ENCODE results near the gene COA6. TPM values are rescaled to one million over a fixed set of nuclear protein-coding genes. Genes with fewer than 3 reads are reported as not detected.
"Not testable (repeated sequence)": the region's sequence is repeated elsewhere in the genome, so short reads cannot be mapped to it uniquely, and the experiment has no call there.

The COA6 gene
- total RNA-seq, 3 donors from 2014 or later (not counting 1 experiment from before 2014, with no cell fraction given): 8.9 to 11.8 (median 11.6) TPM

DNA sequence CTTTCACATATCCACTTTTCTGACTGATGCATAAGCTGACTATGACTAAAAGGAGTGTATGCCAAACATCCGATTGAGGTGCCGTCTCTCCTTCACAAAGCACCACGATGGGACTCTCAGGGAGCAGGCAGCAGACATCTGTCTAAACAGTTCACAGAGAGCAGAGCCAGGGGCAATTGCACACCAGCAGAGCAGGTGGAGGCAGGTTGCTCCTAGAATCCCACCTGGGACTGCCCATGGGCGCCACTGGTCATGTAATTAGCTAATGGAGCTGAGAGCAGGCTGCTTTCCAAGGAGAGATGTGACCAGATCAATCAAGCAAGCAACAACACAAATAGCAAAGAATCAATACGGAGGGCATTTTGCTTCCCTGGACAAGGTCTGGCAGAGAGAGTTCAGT is 30.5 kb upstream of the COA6 start:
- 91% methylated on average over 5 of the region's 5 CpGs for WGBS (ENCODE audit: insufficient coverage)
- Histone ChIP-seq H3K9me3 (ENCODE audit: control insufficient read depth, insufficient read depth, low read length) (no peaks in the 10 kb centered on the region), H3K36me3 (ENCODE audit: control insufficient read depth, insufficient read depth, low read length) (no peaks in the 10 kb centered on the region), H3K4me1 (ENCODE audit: control insufficient read depth, insufficient read depth, low read length) (no peaks in the 10 kb centered on the region), H3K27ac (ENCODE audit: low read length) (no peak overlapping the region), H3K4me3 (ENCODE audit: low read length) (no peak overlapping the region), H3K27me3 (ENCODE audit: control insufficient read depth, insufficient read depth, low read length) (no peaks in the 10 kb centered on the region)
- ATAC-seq: no peak
- Mint-ChIP-seq H3K27me3 (ENCODE audit: low read depth in 2 of 2) (peaks cover 9 to 46% of the 10 kb centered on the region in 2 donors), H3K4me1 (no peaks in the 10 kb centered on the region), H3K36me3 (no peaks in the 10 kb centered on the region), H3K27ac (no peak overlapping the region), H3K9me3 (no peaks in the 10 kb centered on the region), H3K4me3 (no peak overlapping the region)
- intact Hi-C loops (cut with micrococcal nuclease): no loop called here
- DNase-seq: no peak
- TF ChIP-seq, protein P1, sequence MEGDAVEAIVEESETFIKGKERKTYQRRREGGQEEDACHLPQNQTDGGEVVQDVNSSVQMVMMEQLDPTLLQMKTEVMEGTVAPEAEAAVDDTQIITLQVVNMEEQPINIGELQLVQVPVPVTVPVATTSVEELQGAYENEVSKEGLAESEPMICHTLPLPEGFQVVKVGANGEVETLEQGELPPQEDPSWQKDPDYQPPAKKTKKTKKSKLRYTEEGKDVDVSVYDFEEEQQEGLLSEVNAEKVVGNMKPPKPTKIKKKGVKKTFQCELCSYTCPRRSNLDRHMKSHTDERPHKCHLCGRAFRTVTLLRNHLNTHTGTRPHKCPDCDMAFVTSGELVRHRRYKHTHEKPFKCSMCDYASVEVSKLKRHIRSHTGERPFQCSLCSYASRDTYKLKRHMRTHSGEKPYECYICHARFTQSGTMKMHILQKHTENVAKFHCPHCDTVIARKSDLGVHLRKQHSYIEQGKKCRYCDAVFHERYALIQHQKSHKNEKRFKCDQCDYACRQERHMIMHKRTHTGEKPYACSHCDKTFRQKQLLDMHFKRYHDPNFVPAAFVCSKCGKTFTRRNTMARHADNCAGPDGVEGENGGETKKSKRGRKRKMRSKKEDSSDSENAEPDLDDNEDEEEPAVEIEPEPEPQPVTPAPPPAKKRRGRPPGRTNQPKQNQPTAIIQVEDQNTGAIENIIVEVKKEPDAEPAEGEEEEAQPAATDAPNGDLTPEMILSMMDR (IDR thresholded peaks at IDR 0.05): no peak

DNA sequence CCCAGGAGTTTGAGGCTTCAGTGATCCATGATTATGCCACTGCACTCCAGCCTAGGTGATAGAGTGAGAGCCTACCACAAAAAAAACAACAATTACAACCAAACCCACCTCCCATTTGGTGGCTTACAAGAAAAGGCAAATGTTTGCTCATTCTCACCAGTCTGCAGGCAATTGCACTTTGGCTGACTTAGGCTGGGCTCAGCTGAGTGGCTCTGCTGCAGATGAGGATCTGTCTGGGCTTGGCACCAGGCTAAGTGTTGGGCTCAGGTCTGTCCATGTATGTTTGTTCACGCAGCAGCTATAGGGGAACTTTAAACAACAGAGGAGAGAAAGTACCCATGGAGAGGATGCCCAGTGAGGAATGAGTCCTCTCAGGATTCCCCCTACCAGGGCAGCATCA is 28.0 kb upstream of the COA6 start:
- WGBS (ENCODE audit: insufficient coverage): 90% methylated on average over 1 of the region's 1 CpG
- Histone ChIP-seq H3K36me3 (ENCODE audit: control insufficient read depth, insufficient read depth, low read length) (no peaks in the 10 kb centered on the region), H3K4me1 (ENCODE audit: control insufficient read depth, insufficient read depth, low read length) (no peaks in the 10 kb centered on the region), H3K4me3 (ENCODE audit: low read length) (no peak overlapping the region), H3K27ac (ENCODE audit: low read length) (no peak overlapping the region), H3K27me3 (ENCODE audit: control insufficient read depth, insufficient read depth, low read length) (peaks cover 5% of the 10 kb centered on the region), H3K9me3 (ENCODE audit: control insufficient read depth, insufficient read depth, low read length) (no peaks in the 10 kb centered on the region)
- intact Hi-C loops (cut with micrococcal nuclease): no loop called here
- TF ChIP-seq, protein P1 (IDR thresholded peaks at IDR 0.05): no peak
- Mint-ChIP-seq H3K4me1 (no peaks in the 10 kb centered on the region), H3K36me3 (no peaks in the 10 kb centered on the region), H3K9me3 (no peaks in the 10 kb centered on the region), H3K27ac (no peak overlapping the region), H3K4me3 (no peak overlapping the region), H3K27me3 (ENCODE audit: low read depth in 2 of 2) (peaks cover 14 to 38% of the 10 kb centered on the region in 2 donors)
- no peak for ATAC-seq
- DNase-seq: no peak

DNA sequence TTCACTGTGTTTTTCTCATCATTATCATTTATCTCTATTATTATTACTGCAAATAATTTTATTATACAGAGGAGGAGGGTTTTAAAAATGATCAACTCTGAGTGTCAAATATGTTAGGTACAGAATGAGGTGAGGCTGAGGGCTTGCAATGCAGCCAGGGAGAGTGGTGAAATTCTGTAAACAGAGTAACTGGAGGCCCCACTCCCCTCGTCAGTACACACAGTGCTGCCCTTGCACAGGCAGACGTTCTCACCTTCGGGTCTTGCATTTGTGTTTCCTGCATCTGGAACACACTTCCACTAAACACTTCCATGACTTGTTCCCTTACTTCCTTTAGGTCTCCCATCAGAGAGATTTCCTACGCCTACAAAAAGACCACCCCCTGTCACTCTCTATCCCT is 24.3 kb upstream of the COA6 start:
- intact Hi-C loops (cut with micrococcal nuclease): no loop called here
- H3K4me1 ChIP-seq (ENCODE audit: control insufficient read depth, insufficient read depth, low read length): no peaks in the 10 kb centered on the region
- TF ChIP-seq, protein P1 (IDR thresholded peaks at IDR 0.05): no peak
- H3K27me3 ChIP-seq (ENCODE audit: control insufficient read depth, insufficient read depth, low read length): peaks cover 10% of the 10 kb centered on the region
- Mint-ChIP-seq H3K27ac (no peak overlapping the region), H3K9me3 (no peaks in the 10 kb centered on the region), H3K36me3 (no peaks in the 10 kb centered on the region), H3K27me3 (ENCODE audit: low read depth in 2 of 2) (peaks cover 23 to 39% of the 10 kb centered on the region in 2 donors), H3K4me1 (no peaks in the 10 kb centered on the region), H3K4me3 (no peak overlapping the region)
- H3K4me3 ChIP-seq (ENCODE audit: low read length): no peak overlapping the region
- no peaks in the 10 kb centered on the region for H3K36me3 ChIP-seq (ENCODE audit: control insufficient read depth, insufficient read depth, low read length)
- DNase-seq (no peak), ATAC-seq (no peak)
- 83% methylated on average over 3 of the region's 4 CpGs for WGBS (ENCODE audit: insufficient coverage)
- no peaks in the 10 kb centered on the region for H3K9me3 ChIP-seq (ENCODE audit: control insufficient read depth, insufficient read depth, low read length)
- H3K27ac ChIP-seq (ENCODE audit: low read length): no peak overlapping the region

DNA sequence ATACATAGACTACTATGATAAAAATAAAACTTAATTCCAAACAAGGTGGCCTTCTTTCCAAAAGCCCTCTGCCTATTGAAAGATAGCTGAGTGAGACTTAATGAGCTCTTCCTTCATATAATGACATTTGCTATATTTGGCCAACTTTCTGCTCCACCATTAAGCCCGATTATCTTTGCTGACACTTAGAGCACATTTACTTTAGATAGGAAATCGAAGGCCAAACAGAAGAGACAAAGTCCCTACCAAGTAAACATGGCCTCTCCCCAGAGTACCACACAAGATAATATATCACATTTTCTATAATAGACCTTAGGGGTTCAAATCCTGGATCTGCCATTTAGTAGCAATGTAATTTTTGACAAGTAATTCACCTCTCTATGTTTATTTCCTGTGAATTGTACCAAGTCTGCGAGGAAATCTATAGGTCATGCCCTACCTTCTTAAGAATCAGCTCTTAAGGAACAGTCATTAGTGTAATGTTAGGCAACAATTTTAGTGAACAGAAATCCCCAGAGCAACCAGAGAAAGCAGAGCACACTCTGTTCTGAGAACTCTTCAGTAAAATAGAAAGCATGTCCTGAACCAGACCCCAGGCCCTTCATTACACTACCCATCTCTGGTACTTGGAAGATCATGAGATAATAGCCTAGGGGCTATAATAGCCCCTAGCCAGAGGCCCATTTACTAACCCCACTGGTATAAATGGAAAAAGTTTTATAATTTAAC is 17.3 kb upstream of the COA6 start:
- Histone ChIP-seq H3K9me3 (ENCODE audit: control insufficient read depth, insufficient read depth, low read length) (no peaks in the 10 kb centered on the region), H3K27me3 (ENCODE audit: control insufficient read depth, insufficient read depth, low read length) (peaks cover 2% of the 10 kb centered on the region), H3K36me3 (ENCODE audit: control insufficient read depth, insufficient read depth, low read length) (no peaks in the 10 kb centered on the region), H3K4me3 (ENCODE audit: low read length) (no peak overlapping the region), H3K27ac (ENCODE audit: low read length) (no peak overlapping the region), H3K4me1 (ENCODE audit: control insufficient read depth, insufficient read depth, low read length) (no peaks in the 10 kb centered on the region)
- Mint-ChIP-seq H3K4me3 (peak overlapping the region; percentile 77), H3K27me3 (ENCODE audit: low read depth in 2 of 2) (peaks cover 27 to 40% of the 10 kb centered on the region in 2 donors), H3K9me3 (no peaks in the 10 kb centered on the region), H3K36me3 (no peaks in the 10 kb centered on the region), H3K27ac (peak overlapping the region in 1 of 2 donors; percentile 69), H3K4me1 (peaks cover 0 to 20% of the 10 kb centered on the region in 2 donors)
- no peak for DNase-seq
- WGBS (ENCODE audit: insufficient coverage): 94% methylated on average over 2 of the region's 3 CpGs
- no peak for ATAC-seq
- TF ChIP-seq, protein P1 (IDR thresholded peaks at IDR 0.05): no peak
- intact Hi-C loops (cut with micrococcal nuclease): no loop called here

DNA sequence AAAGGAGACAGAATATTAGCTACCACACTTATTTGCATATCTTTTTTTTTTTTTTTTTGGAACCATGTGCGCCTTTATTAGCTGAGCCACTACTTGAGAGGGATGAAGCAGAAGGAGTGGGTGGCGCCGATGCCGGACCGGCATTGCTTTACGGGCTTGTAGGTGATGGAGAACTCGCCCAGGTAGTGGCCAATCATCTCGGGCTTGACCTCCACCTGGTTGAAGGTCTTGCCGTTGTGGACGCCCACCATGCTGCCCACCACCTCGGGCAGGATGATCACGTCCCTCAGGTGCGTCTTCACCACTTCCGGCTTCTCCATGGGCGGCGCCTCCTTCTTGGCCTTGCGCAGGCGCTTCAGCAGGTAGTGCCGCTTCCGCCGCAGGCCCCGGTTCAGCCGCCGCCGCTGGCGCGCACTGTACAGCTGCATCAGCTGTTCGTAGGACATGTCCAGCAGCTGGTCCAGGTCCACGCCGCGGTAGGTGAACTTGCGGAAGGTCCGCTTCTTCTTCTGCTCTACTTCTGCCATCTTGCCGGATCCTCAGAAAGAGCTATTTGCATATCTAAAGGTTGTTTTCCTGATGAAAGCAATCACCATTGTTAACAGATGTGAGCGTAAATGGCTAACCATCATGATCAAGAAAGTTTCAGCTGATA is 16.5 kb upstream of the COA6 start:
- peak overlapping the region; percentile 77 for H3K4me3 Mint-ChIP-seq
- H3K36me3 ChIP-seq (ENCODE audit: control insufficient read depth, insufficient read depth, low read length); H3K27ac ChIP-seq (ENCODE audit: low read length); H3K36me3 Mint-ChIP-seq; intact Hi-C loops (cut with micrococcal nuclease); H3K9me3 Mint-ChIP-seq; H3K9me3 ChIP-seq (ENCODE audit: control insufficient read depth, insufficient read depth, low read length); H3K27me3 ChIP-seq (ENCODE audit: control insufficient read depth, insufficient read depth, low read length); H3K4me1 ChIP-seq (ENCODE audit: control insufficient read depth, insufficient read depth, low read length): not testable (repeated sequence)
- ATAC-seq: peak in 2 of 3 donors; percentile 56 to 72
- H3K27me3 Mint-ChIP-seq (ENCODE audit: low read depth in 2 of 2): peaks cover 24 to 40% of the 10 kb centered on the region in 2 donors
- H3K4me1 Mint-ChIP-seq: peaks cover 0 to 20% of the 10 kb centered on the region in 2 donors
- peak overlapping the region; percentile 21 to 69 for H3K27ac Mint-ChIP-seq
- H3K4me3 ChIP-seq (ENCODE audit: low read length): peak overlapping the region; percentile 33
- 68% methylated on average over 35 of the region's 35 CpGs for WGBS (ENCODE audit: insufficient coverage)
- peak; percentile 40 to 69 for DNase-seq

Data from natural killer cell (primary cell).